Measurements from ENCODE around the gene ATP5MC2. TPM values are rescaled to one million over a fixed set of nuclear protein-coding genes. Genes with fewer than 3 reads are reported as not detected.

ATP5MC2 gene
- polyA plus RNA-seq, 3 donors = 498 to 587 (median 522) TPM

GRCh38 chr12:53713516-53713915 is 37.6 kb upstream of the ATP5MC2 start:
- no peak overlapping the region for H2AFZ ChIP-seq (ENCODE audit: insufficient read depth, low read depth, low read length, poor library complexity, severe bottlenecking)
- WGBS (ENCODE audit: insufficient coverage) = 100% methylated on average over 6 of the region's 9 CpGs
- no peaks in the 10 kb centered on the region for H3K79me2 ChIP-seq (ENCODE audit: insufficient read depth, low read length)
- H3K36me3 Mint-ChIP-seq = peaks cover 60 to 67% of the 10 kb centered on the region in 2 donors
- H3K27me3 ChIP-seq (ENCODE audit: control insufficient read depth in 2 of 2, insufficient read depth in 2 of 2, low read length in 2 of 2) = peaks cover 0 to 3% of the 10 kb centered on the region in 2 donors
- H3K36me3 ChIP-seq (replicated peaks in 1 of 2; ENCODE audit: control insufficient read depth in 1 of 2, insufficient read depth in 2 of 2, low read length in 2 of 2) = peaks cover 44 to 71% of the 10 kb centered on the region in 2 donors
- no peak overlapping the region for H3K4me3 Mint-ChIP-seq
- intact Hi-C loops (cut with micrococcal nuclease) = no loop called here
- H3K27ac ChIP-seq (ENCODE audit: low read depth in 1 of 2, low read length in 2 of 2) = no peak overlapping the region
- no peaks in the 10 kb centered on the region for H4K20me1 ChIP-seq (ENCODE audit: insufficient read depth, low read length)
- no peak overlapping the region for H3K4me3 ChIP-seq (replicated peaks in 1 of 3; ENCODE audit: low read depth in 2 of 3, low read length in 3 of 3)
- no peaks in the 10 kb centered on the region for H3K9me3 ChIP-seq (replicated peaks in 1 of 2; ENCODE audit: control insufficient read depth in 1 of 2, insufficient read depth in 1 of 2, low read length in 2 of 2)
- no peaks in the 10 kb centered on the region for H3K9me3 Mint-ChIP-seq
- no peaks in the 10 kb centered on the region for H3K4me1 ChIP-seq (ENCODE audit: control insufficient read depth in 1 of 2, insufficient read depth in 2 of 2, low read length in 2 of 2)
- DNase-seq = no peak
- peaks cover 6 to 11% (median 9%) of the 10 kb centered on the region in 3 donors for H3K27me3 Mint-ChIP-seq (ENCODE audit: low read depth in 3 of 3)
- no peak for TF ChIP-seq CTCF (IDR thresholded peaks at IDR 0.05)
- H3K4me1 Mint-ChIP-seq = peaks cover 2% of the 10 kb centered on the region
- no peak overlapping the region for H3K27ac Mint-ChIP-seq
- H3K9ac ChIP-seq (ENCODE audit: insufficient read depth, low read length, poor library complexity, severe bottlenecking) = no peak overlapping the region
- H3K4me2 ChIP-seq (replicated peaks; ENCODE audit: extremely low read depth, low read length, poor library complexity, severe bottlenecking) = no peak overlapping the region

GRCh38 chr12:53712059-53712643 is 36.3 kb upstream of the ATP5MC2 start:
- no peak overlapping the region for H3K4me3 ChIP-seq (replicated peaks in 1 of 3; ENCODE audit: low read depth in 2 of 3, low read length in 3 of 3)
- DNase-seq = no peak
- H3K4me2 ChIP-seq (replicated peaks; ENCODE audit: extremely low read depth, low read length, poor library complexity, severe bottlenecking) = no peak overlapping the region
- H3K27ac ChIP-seq (ENCODE audit: low read depth in 1 of 2, low read length in 2 of 2) = no peak overlapping the region
- H3K36me3 ChIP-seq (replicated peaks in 1 of 2; ENCODE audit: control insufficient read depth in 1 of 2, insufficient read depth in 2 of 2, low read length in 2 of 2) = peaks cover 38 to 60% of the 10 kb centered on the region in 2 donors
- H3K9me3 Mint-ChIP-seq = no peaks in the 10 kb centered on the region
- no peak overlapping the region for H3K9ac ChIP-seq (ENCODE audit: insufficient read depth, low read length, poor library complexity, severe bottlenecking)
- WGBS (ENCODE audit: insufficient coverage) = 92% methylated on average over 2 of the region's 8 CpGs
- H3K4me1 Mint-ChIP-seq = peaks cover 2% of the 10 kb centered on the region
- no peak for TF ChIP-seq CTCF (IDR thresholded peaks at IDR 0.05)
- peaks cover 5 to 6% of the 10 kb centered on the region in 2 donors for H3K27me3 ChIP-seq (ENCODE audit: control insufficient read depth in 2 of 2, insufficient read depth in 2 of 2, low read length in 2 of 2)
- H2AFZ ChIP-seq (ENCODE audit: insufficient read depth, low read depth, low read length, poor library complexity, severe bottlenecking) = no peak overlapping the region
- H3K27me3 Mint-ChIP-seq (ENCODE audit: low read depth in 3 of 3) = peaks cover 14 to 18% (median 15%) of the 10 kb centered on the region in 3 donors
- intact Hi-C loops (cut with micrococcal nuclease) = no loop called here
- no peaks in the 10 kb centered on the region for H3K79me2 ChIP-seq (ENCODE audit: insufficient read depth, low read length)
- H3K9me3 ChIP-seq (replicated peaks in 1 of 2; ENCODE audit: control insufficient read depth in 1 of 2, insufficient read depth in 1 of 2, low read length in 2 of 2) = no peaks in the 10 kb centered on the region
- H3K4me1 ChIP-seq (ENCODE audit: control insufficient read depth in 1 of 2, insufficient read depth in 2 of 2, low read length in 2 of 2) = no peaks in the 10 kb centered on the region
- H3K36me3 Mint-ChIP-seq = peaks cover 54 to 57% of the 10 kb centered on the region in 2 donors
- no peaks in the 10 kb centered on the region for H4K20me1 ChIP-seq (ENCODE audit: insufficient read depth, low read length)
- no peak overlapping the region for H3K4me3 Mint-ChIP-seq
- no peak overlapping the region for H3K27ac Mint-ChIP-seq

Data from CD14-positive monocyte (primary cell).